Measurements from ENCODE around the gene PITPNC1. TPM values are rescaled to one million over a fixed set of nuclear protein-coding genes. Genes with fewer than 3 reads are reported as not detected.

PITPNC1 gene
- total RNA-seq, 4 donors from 2014 or later: 14.1 to 35.5 (median 31.8) TPM

DNA sequence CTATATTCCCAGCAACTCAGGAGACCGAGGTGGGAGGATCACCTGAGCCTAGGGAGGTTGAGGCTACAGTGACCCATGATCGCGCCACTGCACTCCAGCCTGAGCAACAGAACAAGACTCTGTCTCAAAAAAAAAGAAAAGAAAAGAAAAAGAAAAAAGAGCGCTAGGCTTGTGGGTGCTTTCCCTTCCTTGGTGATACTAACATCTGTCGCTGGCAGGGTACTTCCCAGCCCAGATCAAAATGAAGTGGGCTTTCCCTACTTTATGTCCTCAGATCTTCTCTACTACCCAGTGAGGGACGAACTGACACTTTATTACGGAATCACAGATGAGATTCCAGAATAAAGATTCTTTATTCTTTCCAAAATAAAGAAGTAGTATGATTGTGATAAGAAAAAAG, 236.9 kb downstream of the PITPNC1 start:
- 95% methylated on average over 7 of the region's 7 CpGs for WGBS
- no peaks in the 10 kb centered on the region for H3K9me3 ChIP-seq
- TF ChIP-seq, protein P1, sequence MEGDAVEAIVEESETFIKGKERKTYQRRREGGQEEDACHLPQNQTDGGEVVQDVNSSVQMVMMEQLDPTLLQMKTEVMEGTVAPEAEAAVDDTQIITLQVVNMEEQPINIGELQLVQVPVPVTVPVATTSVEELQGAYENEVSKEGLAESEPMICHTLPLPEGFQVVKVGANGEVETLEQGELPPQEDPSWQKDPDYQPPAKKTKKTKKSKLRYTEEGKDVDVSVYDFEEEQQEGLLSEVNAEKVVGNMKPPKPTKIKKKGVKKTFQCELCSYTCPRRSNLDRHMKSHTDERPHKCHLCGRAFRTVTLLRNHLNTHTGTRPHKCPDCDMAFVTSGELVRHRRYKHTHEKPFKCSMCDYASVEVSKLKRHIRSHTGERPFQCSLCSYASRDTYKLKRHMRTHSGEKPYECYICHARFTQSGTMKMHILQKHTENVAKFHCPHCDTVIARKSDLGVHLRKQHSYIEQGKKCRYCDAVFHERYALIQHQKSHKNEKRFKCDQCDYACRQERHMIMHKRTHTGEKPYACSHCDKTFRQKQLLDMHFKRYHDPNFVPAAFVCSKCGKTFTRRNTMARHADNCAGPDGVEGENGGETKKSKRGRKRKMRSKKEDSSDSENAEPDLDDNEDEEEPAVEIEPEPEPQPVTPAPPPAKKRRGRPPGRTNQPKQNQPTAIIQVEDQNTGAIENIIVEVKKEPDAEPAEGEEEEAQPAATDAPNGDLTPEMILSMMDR (IDR thresholded peaks at IDR 0.05): no peak
- TF ChIP-seq EP300 (IDR thresholded peaks at IDR 0.05): no peak
- no peak for TF ChIP-seq POLR2A (IDR thresholded peaks at IDR 0.05; ENCODE audit: low read depth)
- TF ChIP-seq POLR2AphosphoS5 (IDR thresholded peaks at IDR 0.05): no peak
- intact Hi-C loops (cut with DNase I): no loop called here
- no peaks in the 10 kb centered on the region for H3K36me3 ChIP-seq
- no peaks in the 10 kb centered on the region for H3K27me3 ChIP-seq
- no peak overlapping the region for H3K4me3 ChIP-seq
- DNase-seq (ENCODE audit: extremely low spot score): no peak
- peaks cover 0 to 5% (median 4%) of the 10 kb centered on the region in 4 donors for H3K4me1 ChIP-seq
- H3K27ac ChIP-seq (replicated peaks in 1 of 4): no peak overlapping the region

DNA sequence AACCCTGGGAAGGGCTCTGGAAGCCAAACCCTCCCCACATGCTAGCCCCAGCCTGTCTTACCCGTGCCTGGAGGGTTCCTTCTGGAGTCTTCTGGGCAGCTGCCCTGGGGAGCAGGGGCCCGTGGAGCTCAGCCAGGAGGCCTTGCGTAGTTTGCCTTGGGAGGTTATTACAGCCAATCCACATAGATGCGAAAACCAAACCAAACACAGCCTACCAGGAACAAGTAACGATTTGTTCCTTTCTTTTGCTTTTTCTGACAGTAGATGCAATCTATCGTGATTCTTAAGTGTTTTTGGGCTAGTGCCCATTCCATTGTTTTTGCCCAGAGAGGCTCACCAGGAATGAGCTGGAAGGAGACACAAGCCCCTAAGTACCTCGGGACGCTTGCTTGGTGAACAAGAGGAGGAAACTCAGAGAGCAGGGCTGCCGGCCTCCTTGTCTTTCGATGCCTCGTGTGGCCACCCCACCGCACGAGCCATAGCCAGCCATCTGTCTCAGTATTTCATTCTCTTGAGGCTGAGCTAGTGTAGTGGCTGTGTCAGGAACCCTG, 238.0 kb downstream of the PITPNC1 start:
- no peaks in the 10 kb centered on the region for H3K9me3 ChIP-seq
- intact Hi-C loops (cut with DNase I): no loop called here
- no peaks in the 10 kb centered on the region for H3K36me3 ChIP-seq
- H3K27me3 ChIP-seq: no peaks in the 10 kb centered on the region
- 72% methylated on average over 13 of the region's 13 CpGs for WGBS
- peaks cover 0 to 5% (median 4%) of the 10 kb centered on the region in 4 donors for H3K4me1 ChIP-seq
- no peak for TF ChIP-seq EP300 (IDR thresholded peaks at IDR 0.05)
- TF ChIP-seq, protein P1 (IDR thresholded peaks at IDR 0.05): no peak
- no peak for TF ChIP-seq POLR2A (IDR thresholded peaks at IDR 0.05; ENCODE audit: low read depth)
- no peak for TF ChIP-seq POLR2AphosphoS5 (IDR thresholded peaks at IDR 0.05)
- no peak overlapping the region for H3K27ac ChIP-seq (replicated peaks in 1 of 4)
- no peak overlapping the region for H3K4me3 ChIP-seq
- DNase-seq (ENCODE audit: extremely low spot score): no peak

DNA sequence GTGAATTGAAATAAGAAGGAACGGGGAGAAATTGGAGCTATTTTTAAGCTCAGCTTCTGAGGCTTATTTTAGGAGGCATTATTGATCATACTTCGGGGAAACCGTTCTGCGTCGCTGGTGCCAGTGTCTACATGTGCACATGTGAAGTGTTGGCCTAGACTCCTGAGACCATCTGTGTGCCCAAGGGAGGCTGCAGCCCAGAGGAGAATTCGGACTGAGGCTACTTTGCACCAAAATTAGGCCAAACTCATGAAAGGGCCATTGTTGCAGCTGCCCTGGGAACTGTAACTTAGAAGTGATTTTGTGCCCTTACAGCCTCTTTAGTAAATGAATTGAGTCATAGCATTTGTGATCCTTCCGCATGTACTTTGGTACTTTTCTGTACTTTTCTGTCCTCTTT, 238.7 kb downstream of the PITPNC1 start:
- WGBS: 93% methylated on average over 7 of the region's 7 CpGs
- no peaks in the 10 kb centered on the region for H3K9me3 ChIP-seq
- TF ChIP-seq POLR2AphosphoS5 (IDR thresholded peaks at IDR 0.05) (no peak), EP300 (IDR thresholded peaks at IDR 0.05) (no peak), POLR2A (IDR thresholded peaks at IDR 0.05; ENCODE audit: low read depth) (no peak)
- TF ChIP-seq, protein P1 (IDR thresholded peaks at IDR 0.05): no peak
- no peak overlapping the region for H3K4me3 ChIP-seq
- H3K27ac ChIP-seq (replicated peaks in 1 of 4): no peak overlapping the region
- intact Hi-C loops (cut with DNase I): no loop called here
- H3K36me3 ChIP-seq: peaks cover 0 to 2% (median 0%) of the 10 kb centered on the region in 4 donors
- no peak for DNase-seq (ENCODE audit: extremely low spot score)
- no peaks in the 10 kb centered on the region for H3K27me3 ChIP-seq
- H3K4me1 ChIP-seq: peaks cover 0 to 5% (median 4%) of the 10 kb centered on the region in 4 donors

GRCh38 chr17:67617304-67617899, 240.3 kb downstream of the PITPNC1 start:
- TF ChIP-seq EP300 (IDR thresholded peaks at IDR 0.05) (no peak), POLR2A (IDR thresholded peaks at IDR 0.05; ENCODE audit: low read depth) (no peak), POLR2AphosphoS5 (IDR thresholded peaks at IDR 0.05) (no peak)
- TF ChIP-seq, protein P1 (IDR thresholded peaks at IDR 0.05): no peak
- Histone ChIP-seq H3K4me1 (peaks cover 0 to 5% (median 4%) of the 10 kb centered on the region in 4 donors), H3K9me3 (no peaks in the 10 kb centered on the region), H3K27ac (replicated peaks in 1 of 4) (no peak overlapping the region), H3K36me3 (peaks cover 0 to 3% (median 0%) of the 10 kb centered on the region in 4 donors), H3K4me3 (no peak overlapping the region), H3K27me3 (no peaks in the 10 kb centered on the region)
- DNase-seq (ENCODE audit: extremely low spot score): no peak
- 87% methylated on average over 4 of the region's 4 CpGs for WGBS
- intact Hi-C loops (cut with DNase I): no loop called here

Data from esophagus muscularis mucosa (tissue), 4 donors.